ENCODE data around the gene PCDHA4.
"Not testable (repeated sequence)": the region's sequence is repeated elsewhere in the genome, so short reads cannot be mapped to it uniquely, and the experiment has no call there.

The PCDHA4 gene

DNA sequence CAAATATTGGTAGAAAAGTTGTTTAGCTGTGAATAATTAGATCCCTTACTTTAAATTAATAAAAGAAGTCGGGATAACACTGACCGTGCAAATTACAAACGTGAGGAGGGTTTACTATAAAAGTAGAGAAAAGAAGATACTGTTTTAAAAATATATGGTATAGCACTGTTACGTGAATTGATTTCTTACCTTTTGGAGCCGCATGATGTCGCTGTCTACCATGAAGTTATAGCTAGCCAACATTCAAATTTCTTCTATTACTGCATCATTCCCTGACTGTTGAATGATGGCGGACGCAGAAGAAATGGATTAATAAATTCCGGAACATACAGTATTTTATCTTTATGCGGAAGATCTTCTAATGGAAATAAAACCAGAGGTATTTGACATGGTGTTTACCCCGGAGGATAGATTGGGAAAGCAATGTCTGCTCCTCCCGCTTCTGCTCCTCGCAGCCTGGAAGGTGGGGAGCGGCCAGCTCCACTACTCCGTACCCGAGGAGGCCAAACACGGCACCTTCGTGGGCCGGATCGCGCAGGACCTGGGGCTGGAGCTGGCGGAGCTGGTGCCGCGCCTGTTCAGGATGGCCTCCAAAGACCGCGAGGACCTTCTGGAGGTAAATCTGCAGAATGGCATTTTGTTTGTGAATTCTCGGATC lies 21.0 kb downstream of the PCDHA4 start, which contains the start of gene PCDHA6:
PCDHA6 (plus strand) TSS at position 257 of the 658 bp plus-strand sequence; CDS start at position 389, 132 bp downstream.
- in situ Hi-C loops (cut with MboI; ENCODE audit: low sequenced_read_pairs, unreplicated experiment) = no loop called here
- TF ChIP-seq, protein P1, sequence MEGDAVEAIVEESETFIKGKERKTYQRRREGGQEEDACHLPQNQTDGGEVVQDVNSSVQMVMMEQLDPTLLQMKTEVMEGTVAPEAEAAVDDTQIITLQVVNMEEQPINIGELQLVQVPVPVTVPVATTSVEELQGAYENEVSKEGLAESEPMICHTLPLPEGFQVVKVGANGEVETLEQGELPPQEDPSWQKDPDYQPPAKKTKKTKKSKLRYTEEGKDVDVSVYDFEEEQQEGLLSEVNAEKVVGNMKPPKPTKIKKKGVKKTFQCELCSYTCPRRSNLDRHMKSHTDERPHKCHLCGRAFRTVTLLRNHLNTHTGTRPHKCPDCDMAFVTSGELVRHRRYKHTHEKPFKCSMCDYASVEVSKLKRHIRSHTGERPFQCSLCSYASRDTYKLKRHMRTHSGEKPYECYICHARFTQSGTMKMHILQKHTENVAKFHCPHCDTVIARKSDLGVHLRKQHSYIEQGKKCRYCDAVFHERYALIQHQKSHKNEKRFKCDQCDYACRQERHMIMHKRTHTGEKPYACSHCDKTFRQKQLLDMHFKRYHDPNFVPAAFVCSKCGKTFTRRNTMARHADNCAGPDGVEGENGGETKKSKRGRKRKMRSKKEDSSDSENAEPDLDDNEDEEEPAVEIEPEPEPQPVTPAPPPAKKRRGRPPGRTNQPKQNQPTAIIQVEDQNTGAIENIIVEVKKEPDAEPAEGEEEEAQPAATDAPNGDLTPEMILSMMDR (IDR thresholded peaks at IDR 0.05; ENCODE audit: borderline replicate concordance, control extremely low read depth, extremely low read depth, insufficient read depth, missing control alignments) = no peak
- DNase-seq (ENCODE audit: low spot score) = no peak

DNA sequence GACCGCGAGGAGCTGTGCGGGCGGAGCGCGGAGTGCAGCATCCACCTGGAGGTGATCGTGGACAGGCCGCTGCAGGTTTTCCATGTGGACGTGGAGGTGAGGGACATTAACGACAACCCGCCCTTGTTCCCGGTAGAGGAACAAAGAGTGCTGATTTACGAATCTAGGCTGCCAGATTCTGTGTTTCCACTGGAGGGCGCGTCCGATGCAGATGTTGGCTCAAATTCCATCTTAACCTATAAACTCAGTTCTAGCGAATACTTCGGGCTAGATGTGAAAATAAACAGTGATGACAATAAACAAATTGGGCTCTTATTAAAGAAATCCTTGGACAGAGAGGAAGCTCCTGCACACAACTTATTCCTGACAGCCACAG lies 21.5 kb downstream of the PCDHA4 start:
- TF ChIP-seq, protein P1 (IDR thresholded peaks at IDR 0.05; ENCODE audit: borderline replicate concordance, control extremely low read depth, extremely low read depth, insufficient read depth, missing control alignments) = no peak
- in situ Hi-C loops (cut with MboI; ENCODE audit: low sequenced_read_pairs, unreplicated experiment) = no loop called here
- DNase-seq (ENCODE audit: low spot score) = no peak

DNA sequence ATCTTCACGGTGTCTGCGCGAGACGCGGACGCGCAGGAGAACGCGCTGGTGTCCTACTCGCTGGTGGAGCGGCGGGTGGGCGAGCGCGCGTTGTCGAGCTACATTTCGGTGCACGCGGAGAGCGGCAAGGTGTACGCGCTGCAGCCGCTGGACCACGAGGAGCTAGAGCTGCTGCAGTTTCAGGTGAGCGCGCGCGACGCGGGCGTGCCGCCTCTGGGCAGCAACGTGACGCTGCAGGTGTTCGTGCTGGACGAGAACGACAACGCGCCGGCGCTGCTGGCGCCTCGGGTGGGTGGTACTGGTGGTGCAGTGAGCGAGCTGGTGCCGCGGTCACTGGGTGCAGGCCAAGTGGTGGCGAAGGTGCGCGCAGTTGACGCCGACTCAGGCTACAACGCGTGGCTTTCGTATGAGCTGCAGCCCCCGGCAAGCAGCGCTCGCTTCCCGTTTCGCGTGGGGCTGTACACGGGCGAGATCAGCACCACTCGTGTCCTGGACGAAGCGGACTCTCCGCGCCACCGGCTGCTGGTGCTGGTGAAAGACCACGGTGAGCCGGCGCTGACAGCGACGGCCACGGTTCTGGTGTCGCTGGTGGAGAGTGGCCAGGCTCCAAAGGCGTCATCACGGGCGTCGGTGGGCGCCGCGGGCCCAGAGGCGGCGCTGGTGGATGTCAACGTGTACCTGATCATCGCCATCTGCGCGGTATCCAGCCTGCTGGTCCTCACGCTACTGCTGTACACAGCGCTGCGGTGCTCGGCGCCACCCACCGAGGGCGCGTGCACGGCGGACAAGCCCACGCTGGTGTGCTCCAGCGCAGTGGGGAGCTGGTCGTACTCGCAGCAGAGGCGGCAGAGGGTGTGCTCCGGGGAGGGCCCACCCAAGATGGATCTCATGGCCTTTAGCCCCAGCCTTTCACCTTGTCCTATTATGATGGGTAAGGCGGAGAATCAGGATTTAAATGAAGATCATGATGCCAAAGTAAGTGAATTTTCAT lies 22.9 kb downstream of the PCDHA4 start:
- in situ Hi-C loops (cut with MboI; ENCODE audit: low sequenced_read_pairs, unreplicated experiment); DNase-seq (ENCODE audit: low spot score): not testable (repeated sequence)

DNA sequence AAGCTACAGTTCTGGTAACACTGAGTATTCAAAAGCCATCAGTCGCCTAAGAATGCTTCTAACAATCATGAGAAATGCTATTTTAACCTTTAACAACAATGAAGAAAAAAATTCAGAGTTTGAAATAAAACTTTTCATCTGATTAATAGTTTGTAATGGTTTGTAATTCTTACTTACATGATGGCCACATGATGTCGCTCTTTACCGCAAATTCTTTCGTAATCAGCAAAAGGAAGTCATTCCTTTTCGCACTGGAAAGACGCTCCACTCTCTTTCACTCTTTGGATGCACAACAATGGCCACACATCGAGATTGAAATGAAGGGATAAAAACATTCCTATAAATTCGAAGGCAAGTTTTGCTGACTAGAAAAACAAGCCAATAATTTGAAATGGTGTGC lies 27.1 kb downstream of the PCDHA4 start, which contains the start of gene PCDHA7:
PCDHA7 (plus strand) TSS at position 277 of the 400 bp plus-strand sequence; CDS start at position 392, 115 bp downstream.
- TF ChIP-seq, protein P1 (IDR thresholded peaks at IDR 0.05; ENCODE audit: borderline replicate concordance, control extremely low read depth, extremely low read depth, insufficient read depth, missing control alignments) = no peak
- in situ Hi-C loops (cut with MboI; ENCODE audit: low sequenced_read_pairs, unreplicated experiment) = no loop called here
- no peak for DNase-seq (ENCODE audit: low spot score)

DNA sequence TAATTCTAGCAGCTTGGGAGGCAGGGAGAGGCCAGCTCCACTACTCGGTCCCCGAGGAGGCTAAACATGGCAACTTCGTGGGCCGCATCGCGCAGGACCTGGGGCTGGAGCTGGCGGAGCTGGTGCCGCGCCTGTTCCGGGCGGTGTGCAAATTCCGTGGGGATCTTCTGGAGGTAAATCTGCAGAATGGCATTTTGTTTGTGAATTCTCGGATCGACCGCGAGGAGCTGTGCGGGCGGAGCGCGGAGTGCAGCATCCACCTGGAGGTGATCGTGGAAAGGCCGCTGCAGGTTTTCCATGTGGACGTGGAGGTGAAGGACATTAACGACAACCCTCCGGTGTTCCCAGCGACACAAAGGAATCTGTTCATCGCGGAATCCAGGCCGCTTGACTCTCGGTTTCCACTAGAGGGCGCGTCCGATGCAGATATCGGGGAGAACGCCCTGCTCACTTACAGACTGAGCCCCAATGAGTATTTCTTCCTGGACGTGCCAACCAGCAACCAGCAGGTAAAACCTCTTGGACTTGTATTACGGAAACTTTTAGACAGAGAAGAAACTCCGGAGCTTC lies 27.7 kb downstream of the PCDHA4 start:
- in situ Hi-C loops (cut with MboI; ENCODE audit: low sequenced_read_pairs, unreplicated experiment); DNase-seq (ENCODE audit: low spot score): not testable (repeated sequence)

- in situ Hi-C loops (cut with MboI; ENCODE audit: low sequenced_read_pairs, unreplicated experiment) = no loop called here
- DNase-seq (ENCODE audit: low spot score) = no peak
- TF ChIP-seq, protein P1 (IDR thresholded peaks at IDR 0.05; ENCODE audit: borderline replicate concordance, control extremely low read depth, extremely low read depth, insufficient read depth, missing control alignments) = no peak
Observed at GRCh38 chr5:140835622-140836510, 29.0 kb downstream of the PCDHA4 start.

Data from GM13976 (cell line).